ENCODE data around the gene RAB11B. TPM values are rescaled to one million over a fixed set of nuclear protein-coding genes. Genes with fewer than 3 reads are reported as not detected.

RAB11B gene
- total and polyA plus RNA-seq, 2 of the 13 experiments (the other 11 are each of a cell fraction or from before 2014, with no cell fraction given): 6.0 to 28.4 TPM

- TF ChIP-seq ZBTB10 (CRISPR knock-in tag; IDR thresholded peaks at IDR 0.05; ENCODE audit: borderline replicate concordance) (0 out of 2 replicates have a peak, but pooled peaks have one; percentile 19), ZNF746 (CRISPR knock-in tag; IDR thresholded peaks at IDR 0.05) (no peak), ZNF644 (CRISPR knock-in tag; IDR thresholded peaks at IDR 0.05; ENCODE audit: low read depth) (peak; percentile 73; the same call in 1 of the 2 replicates), ZBTB21 (CRISPR knock-in tag; IDR thresholded peaks at IDR 0.05) (0 out of 2 replicates have a peak, but pooled peaks have one; percentile 38), SIX4 (CRISPR knock-in tag; IDR thresholded peaks at IDR 0.05) (0 out of 2 replicates have a peak, but pooled peaks have one; percentile 15), GMEB2 (CRISPR knock-in tag; IDR thresholded peaks at IDR 0.05; ENCODE audit: low read depth) (peak; percentile 23; the same call in 1 of the 2 replicates), NR2F6 (IDR thresholded peaks at IDR 0.05) (peak; percentile 86), NR2F6 (CRISPR knock-in tag; IDR thresholded peaks at IDR 0.05) (peak; percentile 87), DZIP1 (CRISPR knock-in tag; IDR thresholded peaks at IDR 0.05) (no peak), SAFB2 (CRISPR knock-in tag; IDR thresholded peaks at IDR 0.05; ENCODE audit: borderline replicate concordance, low read depth) (no peak; the same call in 1 of the 2 replicates), MAX (IDR thresholded peaks at IDR 0.05) (peak; percentile 76), MED1 (CRISPR knock-in tag; IDR thresholded peaks at IDR 0.05) (peak; percentile 93), POLR2G (IDR thresholded peaks at IDR 0.05; ENCODE audit: low read depth, low read length) (no peak), SOX5 (CRISPR knock-in tag; IDR thresholded peaks at IDR 0.05; ENCODE audit: borderline replicate concordance) (peak; percentile 99), YEATS4 (CRISPR knock-in tag; IDR thresholded peaks at IDR 0.05; ENCODE audit: borderline replicate concordance) (no peak), TGIF2 (CRISPR knock-in tag; IDR thresholded peaks at IDR 0.05) (0 out of 2 replicates have a peak, but pooled peaks have one; percentile 13), HNF1A (IDR thresholded peaks at IDR 0.05; ENCODE audit: low read depth) (peak; percentile 61; the same call in 1 of the 2 replicates), HNF1A (CRISPR knock-in tag; IDR thresholded peaks at IDR 0.05; ENCODE audit: borderline replicate concordance) (no peak; the same call in 1 of the 2 replicates)
These were observed 16.0 kb upstream of the RAB11B start (continued) for GRCh38 chr19:8373867-8374813.
